HG03196 (cell line): ENCODE results near the gene CYTH3.

Experiments used
- ATAC-seq: cut with Tn5 transposase; IDR thresholded peaks from one replicate; pipeline ENCODE4 v1.9.1; 2021; ENCODE audit not compliant: unreplicated experiment

CYTH3 gene

DNA sequence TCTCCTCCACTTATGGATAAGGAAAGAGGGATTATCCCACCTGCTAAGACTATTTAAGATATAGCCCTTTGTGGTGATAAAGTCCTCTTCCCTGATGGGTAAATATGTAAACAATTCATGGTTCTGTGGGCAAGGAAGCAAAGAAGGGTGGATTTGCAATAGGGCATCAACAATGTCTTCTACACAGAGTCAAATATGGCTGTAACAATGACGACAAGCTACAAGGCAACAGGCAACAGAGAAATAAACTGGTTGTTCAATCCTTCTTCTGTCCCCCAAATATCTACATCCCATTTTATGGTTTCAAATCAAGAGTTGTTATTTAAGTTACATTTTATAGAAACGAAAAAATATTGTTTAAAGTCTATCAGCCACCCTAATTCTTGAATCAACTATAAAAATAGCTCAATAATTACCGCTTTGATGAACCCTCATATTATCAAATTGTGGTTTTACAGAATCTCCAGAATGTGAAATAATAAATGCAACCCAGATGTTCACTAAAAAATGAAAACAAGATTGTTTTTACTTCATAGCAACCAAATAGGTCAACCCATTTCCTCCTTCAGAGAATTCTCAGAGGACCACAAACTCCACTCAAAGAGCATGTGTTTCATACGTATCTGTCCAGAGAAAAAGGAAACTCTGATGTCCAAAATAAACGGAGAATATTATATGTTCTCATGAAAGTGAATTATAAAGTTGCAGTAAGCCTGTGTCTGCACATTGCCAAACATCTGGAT lies 13.8 kb downstream of the CYTH3 start:
- ATAC-seq: no peak

DNA sequence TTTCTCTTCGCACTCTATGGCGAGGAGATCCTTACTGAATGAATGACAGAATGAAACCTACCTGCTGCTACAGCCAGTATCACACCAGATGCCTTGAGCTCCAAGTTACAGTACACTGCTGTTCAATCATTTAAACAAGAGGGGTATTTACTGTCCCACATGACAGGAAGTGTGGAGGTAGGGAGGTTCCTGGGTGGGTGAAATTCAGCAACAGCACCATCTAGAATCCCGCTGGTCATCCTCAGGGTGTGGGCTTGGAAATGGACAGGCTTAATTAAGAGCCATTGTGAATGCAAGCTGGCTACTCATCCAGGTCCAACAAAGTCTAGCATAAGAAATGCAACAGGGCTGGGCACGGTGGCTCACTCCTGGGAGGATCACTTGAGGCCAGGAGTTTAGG lies 14.7 kb downstream of the CYTH3 start:
- no peak for ATAC-seq

DNA sequence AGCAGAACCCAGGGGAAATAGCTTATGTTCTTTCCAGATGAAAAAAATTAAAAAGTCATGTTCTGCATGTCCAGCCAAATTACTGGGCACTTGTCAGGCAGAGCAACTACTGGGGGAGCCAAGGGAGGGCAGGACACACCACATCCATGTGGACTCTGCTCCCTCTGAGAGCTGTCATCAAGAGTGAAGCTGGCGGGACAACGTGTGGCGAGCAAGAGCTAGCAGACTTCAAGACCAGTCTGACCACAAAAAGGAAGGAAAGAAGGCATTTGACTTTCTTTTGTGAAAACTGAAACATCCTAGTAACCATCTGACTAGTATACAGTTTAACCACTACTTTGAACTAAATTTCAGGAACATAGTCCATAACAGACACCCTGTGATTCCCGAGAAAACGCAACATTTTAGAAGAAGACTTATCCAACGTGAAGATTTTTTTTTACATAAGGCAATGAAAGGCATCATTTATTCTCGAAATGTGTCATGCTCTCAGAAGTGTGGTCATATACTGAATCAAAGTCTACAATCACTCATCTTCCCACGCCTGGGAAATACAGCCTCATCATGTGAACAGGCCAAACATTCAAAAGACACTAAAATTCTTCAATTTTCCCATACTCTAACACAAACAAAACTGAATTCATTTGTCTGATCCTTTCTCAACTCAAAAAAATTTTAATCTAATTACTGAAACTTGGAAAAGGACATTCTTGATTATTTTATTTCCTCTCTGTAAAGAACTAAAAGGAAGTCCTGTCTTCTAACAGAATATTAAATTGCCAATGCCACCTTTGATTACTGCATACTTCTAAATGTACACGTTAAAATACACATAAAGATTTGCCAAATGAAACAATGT lies 15.5 kb downstream of the CYTH3 start:
- peak; percentile 66 for ATAC-seq

DNA sequence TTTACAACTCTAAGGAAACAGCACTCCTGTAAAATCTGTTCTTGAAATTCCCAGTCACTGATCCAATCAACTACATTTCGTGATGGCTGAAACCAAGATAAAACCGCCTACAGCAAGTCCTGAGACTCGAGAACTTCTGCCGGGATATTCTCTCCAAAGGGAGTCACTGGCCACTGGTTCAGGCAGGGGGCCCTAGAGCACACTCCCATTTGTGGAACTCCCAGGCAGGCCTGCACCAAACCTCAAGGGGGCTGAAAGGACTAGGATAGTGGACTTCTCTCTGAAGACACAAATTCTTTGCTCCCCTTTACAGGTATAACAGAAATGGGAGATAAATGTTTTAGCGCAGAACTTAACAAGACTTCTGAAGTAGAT lies 16.3 kb downstream of the CYTH3 start:
- no peak for ATAC-seq

DNA sequence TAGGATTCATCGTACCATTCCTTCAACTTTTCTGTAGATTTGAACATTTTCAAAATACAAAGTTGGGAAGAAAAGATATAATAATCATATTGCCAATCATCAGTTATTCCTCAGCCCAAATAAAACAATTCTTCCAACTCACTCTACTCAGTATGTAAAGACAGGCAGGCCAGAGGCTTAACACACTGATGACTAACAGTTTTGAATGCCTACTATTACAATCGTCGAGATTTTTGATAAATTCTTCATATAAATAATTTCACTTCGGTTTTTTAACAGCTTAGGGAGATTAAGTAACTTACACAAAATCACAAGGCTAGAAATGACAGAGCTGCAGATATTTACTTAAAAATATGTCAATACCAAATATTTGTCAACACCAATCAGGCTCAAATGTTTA lies 17.6 kb downstream of the CYTH3 start:
- no peak for ATAC-seq

DNA sequence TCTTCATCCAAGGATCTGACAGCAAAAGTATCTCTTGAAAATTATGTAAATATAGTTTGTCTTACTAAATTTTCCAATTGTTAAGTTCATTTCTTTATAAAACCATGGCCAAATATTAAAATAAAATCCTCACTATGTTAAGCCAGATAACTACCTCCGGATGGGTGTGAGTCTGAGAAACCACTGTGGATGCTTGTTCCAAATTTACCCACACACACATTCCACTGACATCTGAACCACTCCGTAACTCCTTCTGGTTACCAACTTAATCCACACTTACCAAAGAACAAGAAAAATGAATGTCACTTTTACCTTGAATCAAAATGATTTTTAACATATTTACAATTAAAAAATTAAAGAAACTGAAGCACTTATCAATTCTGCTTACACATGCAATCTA lies 19.7 kb downstream of the CYTH3 start:
- no peak for ATAC-seq

DNA sequence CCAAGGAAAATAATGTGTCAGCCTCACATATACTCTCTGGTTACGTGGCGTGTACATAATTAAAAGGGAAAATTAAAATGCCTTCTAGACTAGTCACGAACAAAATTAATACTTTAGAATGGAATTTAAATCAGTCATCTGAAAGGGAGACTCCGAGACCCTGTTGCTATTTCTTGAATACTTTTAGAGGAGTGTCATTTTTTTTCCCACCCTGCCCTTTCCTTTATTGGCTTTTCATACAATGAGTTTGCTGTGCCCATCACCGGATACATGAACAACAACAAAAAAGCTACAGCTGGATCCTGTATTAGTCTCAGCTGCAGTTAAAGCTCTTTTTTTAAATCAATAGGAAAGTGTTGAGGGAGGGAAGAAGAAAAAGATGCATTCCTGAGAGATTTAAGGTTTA lies 20.1 kb downstream of the CYTH3 start:
- no peak for ATAC-seq

DNA sequence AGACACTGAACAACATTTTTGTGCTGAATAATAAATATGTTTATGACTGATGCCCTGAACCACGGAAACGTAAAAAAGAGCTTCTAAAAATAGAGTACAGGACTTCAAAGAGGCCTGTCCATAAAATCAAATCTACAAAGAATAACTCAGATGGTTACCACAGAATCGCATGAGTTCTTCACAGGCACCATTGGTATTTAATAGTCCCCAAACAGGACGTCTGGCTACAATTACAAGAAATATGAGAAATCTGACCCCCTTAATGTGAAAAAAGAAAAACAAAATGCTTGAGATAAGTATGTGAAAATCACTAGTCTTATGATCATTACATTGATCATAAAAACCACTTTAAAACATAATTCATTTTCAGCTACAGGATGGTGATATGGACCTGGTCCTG lies 20.8 kb downstream of the CYTH3 start:
- no peak for ATAC-seq

DNA sequence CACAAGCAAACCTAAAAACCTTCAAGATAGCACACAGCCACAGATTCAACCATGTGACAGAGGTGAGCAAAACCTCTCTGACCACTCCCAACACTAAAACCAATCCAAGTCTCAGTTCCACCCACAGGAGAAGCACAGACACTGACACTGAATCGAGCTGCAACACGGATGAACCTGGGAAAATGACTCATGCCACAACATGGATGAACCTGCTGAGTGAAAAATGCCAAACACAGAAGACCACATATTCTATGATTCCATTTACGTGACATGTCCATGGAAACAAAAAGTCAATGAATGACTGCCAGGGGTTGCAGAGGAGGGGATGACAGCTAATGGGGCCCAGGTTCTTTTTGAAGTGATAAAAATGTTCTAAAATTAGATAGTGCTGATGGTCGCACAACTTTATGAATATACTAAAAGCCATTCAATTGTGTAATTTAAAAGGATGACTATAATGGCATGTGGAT lies 22.0 kb downstream of the CYTH3 start:
- ATAC-seq: peak; percentile 77

DNA sequence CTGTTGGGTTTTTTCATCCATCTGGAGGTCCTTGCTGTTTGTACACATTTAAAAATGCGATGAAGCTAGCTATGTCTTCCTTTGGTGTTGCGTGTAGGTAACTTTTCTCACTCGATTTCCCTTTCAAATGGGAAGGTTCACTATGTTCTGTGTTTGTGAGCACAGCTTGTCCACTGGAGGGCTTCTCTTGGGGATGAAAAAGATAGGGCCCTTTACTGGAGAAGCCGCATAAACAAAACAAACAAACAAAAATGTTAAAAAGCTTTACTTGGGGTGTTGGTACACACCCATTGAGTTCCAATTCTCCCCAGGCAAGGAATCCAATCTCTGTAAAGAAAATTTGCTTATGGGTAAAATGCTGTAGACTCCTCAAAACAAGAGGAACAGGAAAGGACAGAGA lies 23.4 kb downstream of the CYTH3 start:
- ATAC-seq: no peak

DNA sequence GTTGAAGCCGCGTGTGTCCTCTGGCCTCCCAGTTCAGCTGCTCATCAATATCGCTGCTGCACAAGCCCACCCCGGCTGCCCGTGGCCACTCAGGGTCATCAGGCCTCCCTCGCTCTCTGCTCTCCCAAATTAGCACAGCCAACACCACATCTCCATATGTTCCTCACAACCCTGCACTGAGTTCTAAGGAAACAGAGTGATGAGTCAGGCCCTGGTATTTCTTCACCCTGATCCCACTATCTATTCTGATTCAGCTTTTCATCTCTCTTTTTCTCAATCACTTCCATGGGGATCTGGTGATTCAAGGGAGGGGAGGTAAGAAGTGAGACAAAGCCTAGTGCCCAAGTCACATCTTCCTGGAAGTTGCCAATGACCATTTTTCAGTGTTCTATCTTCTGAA lies 23.8 kb downstream of the CYTH3 start:
- ATAC-seq: no peak

DNA sequence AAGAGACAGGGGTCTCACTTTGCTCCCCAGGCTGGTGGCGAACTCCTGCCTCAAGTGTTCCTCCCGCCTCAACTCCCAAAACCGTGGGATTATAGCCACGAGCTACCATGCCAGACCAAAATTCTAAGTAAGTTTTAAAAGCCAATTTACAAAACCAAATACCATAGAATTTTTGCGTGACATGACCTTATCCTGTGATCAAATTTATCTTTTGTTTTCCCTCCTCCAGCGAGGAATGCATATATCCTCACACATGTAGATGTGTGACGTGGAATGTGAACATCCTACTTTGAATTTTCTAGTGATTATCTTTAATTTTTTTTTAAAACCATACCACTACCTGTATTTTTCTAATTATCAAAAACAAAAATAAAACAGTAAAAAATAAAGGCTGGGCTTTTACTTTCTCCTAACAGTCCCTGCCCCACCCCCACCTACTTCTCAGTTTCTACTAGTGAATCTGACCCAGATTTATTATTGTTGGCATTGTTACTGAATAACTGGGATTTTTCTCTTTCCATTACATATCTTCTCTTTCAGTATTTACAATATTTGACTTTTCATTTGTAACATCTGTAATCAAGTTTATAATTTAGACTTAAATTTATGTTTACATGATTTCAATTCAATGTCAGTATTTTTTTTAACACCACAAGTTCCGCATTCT lies 26.0 kb downstream of the CYTH3 start:
- no peak for ATAC-seq

DNA sequence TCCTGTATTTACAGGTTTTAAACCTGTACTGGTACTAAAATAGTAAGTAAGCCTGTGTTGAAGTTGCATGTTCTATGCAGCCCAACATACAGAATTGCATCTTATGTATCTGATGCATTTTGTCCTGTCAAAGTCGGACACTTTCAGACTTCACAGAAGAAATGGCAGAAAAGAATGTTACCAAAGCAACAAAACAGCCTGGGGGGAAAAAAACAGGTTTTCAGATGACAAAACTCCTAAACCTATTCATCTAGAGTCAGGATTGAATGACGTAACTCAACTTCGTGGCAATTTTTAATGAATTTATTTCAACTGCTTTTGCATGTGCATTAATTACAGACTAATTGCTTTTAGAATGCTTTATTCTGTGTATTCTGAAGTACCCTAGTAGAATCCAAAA lies 28.4 kb downstream of the CYTH3 start:
- ATAC-seq: no peak

DNA sequence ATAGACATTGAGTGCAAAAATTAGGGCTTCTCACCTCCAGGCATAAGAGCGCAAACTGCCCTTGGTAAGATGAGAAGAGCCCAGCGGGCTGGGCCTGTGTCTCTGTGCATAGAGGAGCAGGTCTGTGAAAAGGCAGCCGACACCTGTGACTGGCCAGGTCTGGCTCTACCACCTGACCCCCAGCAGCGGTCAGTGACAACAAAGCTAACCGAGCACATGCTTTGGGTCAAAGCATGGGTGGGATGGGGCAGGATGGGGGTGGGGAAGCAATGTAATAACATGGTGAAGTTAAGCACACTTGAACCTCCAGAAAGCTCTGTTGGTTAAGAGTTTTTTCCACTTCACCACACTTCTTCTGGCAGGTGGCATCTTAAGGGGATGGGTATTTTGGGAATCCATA lies 29.3 kb downstream of the CYTH3 start:
- ATAC-seq: no peak

DNA sequence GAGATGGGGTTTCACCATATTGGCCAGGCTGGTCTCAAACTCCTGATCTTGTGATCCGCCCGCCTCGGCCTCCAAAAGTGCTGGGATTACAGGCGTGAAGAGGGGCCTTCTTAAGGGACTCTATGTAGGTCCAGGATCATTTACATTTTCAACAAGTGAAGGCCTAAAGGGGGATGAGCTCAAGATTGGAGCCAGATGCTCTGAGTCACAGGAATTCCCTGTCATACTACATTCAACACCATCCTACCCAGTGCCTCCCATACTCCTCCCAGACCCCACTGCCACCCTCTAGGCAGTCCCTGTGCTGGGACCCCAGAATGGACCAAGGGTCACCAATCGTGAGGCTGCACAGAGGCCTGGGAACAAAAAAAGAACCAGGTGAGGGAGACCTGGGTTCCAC lies 29.9 kb downstream of the CYTH3 start:
- no peak for ATAC-seq

DNA sequence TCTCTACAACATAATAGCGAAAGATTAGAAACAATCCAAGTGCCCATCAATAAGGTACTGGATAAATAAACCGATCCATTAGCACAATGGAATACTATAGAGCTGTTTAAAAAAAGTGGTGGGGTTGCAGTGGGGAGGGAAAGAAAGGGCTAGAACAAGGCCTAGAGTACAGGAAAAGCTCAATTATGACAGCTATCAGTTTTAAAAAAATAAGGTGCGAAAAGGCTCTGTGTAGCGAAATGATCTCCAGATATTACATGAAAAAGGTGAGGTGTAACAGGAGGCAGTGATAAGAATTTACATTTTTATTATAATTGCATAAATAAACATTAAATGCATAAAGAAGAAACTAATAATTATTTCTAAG lies 30.8 kb downstream of the CYTH3 start:
- ATAC-seq: no peak

DNA sequence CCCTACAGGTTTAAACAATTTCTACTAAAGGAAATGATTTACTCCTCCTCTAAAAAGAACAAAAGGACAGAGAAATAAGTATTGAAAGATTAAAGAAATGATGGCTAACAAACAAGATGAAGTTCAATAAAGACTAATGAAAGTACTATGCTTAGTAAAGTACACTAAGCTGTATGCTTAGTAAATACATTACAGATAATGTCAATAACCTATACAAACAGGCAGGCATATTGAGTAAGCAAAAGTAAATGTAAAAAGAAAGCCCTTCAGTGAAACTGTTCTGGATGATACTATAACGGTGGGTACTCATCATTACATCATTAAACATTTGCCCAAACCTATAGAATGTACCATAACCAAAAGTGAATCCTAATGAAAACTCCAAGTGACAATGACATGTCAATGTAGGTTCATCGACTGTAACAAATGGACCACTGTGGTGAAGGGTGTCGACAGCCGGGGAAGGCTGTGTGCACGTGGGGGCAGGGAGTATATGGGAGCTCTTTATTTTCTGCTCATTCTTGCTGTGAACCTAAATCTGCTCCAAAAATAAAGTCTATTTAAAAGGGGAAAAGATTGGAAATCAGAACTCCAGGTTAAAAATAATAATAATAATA lies 34.0 kb downstream of the CYTH3 start:
- ATAC-seq: no peak

DNA sequence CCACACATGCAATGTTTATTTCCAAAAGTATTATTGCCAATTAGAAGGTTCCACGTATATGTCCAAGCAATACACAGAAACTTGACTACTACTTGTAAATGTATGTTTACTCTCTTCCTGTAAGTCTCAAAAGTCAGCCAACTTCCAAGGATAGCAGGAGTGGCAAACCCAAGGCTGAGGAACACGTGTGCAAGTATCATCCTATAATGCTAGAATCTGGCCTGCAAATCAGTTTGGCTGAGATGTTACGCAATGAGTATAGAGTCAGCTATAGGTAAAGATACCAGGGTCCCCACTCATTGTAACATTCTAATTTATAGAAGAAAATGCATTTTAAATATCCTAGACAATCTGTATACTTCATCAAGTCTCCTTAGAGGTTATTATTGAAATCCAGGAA lies 34.7 kb downstream of the CYTH3 start:
- no peak for ATAC-seq

DNA sequence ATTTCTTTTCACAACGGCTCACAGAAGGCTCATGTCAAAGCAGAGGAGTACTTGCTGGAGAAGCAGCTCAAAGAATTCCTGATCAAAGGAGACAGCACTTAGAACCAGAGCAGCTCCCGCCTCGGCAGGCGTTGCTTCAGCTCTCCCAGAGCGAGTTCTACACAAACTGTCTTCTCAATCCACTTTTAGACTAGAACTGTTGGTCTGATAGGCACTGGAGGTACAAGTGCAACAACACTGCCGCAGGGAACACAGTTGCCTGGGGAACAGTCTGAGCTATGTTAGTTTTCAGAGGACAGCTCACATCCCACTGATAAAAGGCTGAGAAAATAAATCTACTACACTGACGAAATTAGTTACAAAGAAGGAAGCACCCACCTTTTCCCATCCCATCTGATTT lies 35.4 kb downstream of the CYTH3 start:
- ATAC-seq: no peak

DNA sequence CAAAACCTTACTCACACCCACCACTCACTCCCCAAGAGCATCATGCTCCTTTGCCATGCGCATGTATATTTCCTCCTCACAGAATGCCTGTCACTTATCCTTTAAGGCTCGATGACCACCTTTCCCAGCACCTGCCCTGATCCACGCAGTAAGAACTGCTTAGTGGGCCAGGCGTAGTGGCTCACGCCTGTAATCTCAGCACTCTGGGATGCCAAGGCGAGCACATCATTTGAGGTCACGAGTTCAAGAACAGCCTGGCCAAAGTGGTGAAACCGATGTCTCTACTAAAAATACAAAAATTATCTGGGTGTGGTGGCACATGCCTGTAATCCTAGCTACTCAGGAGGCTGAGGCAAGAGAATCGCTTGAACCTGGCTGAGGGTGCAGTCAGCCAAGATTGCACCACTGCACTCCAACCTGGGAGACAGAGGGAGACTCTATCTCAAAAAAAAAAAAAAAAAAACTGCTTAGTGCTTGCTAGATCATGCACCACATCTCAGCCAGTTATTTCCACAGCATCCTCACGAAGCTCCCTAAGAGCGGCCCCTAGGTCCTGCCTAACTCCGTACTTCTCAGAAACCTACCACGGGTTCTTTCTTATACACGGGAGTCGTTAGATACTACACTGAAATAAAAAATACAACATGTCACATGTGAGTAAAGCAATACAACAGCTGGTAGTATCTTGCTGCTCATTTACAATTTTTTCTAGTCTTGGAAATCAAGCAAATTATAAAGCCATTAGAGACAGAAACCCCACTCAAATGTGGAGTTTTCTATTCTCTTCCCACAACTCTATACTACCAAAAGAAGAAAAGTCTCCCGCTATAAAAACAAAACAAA lies 37.2 kb downstream of the CYTH3 start:
- no peak for ATAC-seq

DNA sequence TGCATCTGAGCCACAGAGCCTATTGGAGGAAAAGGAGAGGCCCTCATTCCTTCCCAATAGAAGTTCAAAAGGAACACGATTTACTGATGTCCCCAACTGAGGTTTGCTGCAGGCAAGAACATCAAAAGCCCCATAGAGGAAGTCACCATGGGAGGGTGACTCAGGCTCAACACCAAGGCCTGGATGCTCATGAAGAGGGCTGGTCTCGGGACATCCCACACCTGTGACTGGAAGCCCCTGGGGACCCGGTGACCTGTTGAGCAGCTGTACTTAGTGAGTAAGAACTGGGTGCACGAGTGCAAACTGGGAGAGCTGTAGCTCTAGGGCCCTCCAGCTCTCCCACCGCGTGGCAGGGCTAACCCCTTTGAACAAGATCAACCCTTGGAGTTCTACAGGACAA lies 38.0 kb downstream of the CYTH3 start:
- peak; percentile 77 for ATAC-seq
